Cardiac atrium fibroblast (primary cell): ENCODE data around the gene SVBP. TPM values are rescaled to one million over a fixed set of nuclear protein-coding genes. Genes with fewer than 3 reads are reported as not detected.

Experiments used
- total RNA-seq: library from RNA; depleted of rRNA; stranded (reverse); fragments of >200 nt; gene quantifications from 2 replicates; pipeline ENCODE4 v1.2.3, GENCODE V29; 2015

Gene SVBP
- total RNA-seq: 11.0 and 22.0 TPM in 2 replicates

GRCh38 chr1:42816585-42817439 is at the start of gene SVBP, which contains the start of gene ERMAP:
SVBP (minus strand) TSS chr1:42817397; CDS start chr1:42816544, 853 bp downstream.
ERMAP (plus strand) TSS chr1:42817122; CDS start chr1:42830449, 13,327 bp downstream.

GRCh38 chr1:42846257-42847110 is 29.3 kb upstream of the SVBP start, which contains the start of gene ZNF691:
ZNF691 (plus strand) TSS chr1:42846613; CDS start chr1:42849659, 3,046 bp downstream.

GRCh38 chr1:42784946-42785693 is 32.1 kb downstream of the SVBP start, which contains the start of gene TMEM269:
TMEM269 (plus strand) TSS chr1:42784991; CDS start chr1:42789894, 4,903 bp downstream.

GRCh38 chr1:42766741-42767509 is 50.3 kb downstream of the SVBP start, which contains the start of the genes C1orf50 and P3H1:
C1orf50 (plus strand) TSS chr1:42767249; CDS start chr1:42767312, 63 bp downstream.
P3H1 (minus strand) TSS chr1:42767028; CDS start chr1:42766971, 57 bp downstream.

Other genes with a start within 250 kb of the SVBP start
- gene PPIH, start 159.0 kb downstream of the SVBP start, total RNA-seq: 22.4 and 36.1 TPM in 2 replicates
- 650 and 667 TPM in 2 replicates for gene YBX1, start 135.0 kb downstream of the SVBP start, total RNA-seq
- gene CLDN19, start 77.2 kb downstream of the SVBP start, total RNA-seq: not detected in 2 replicates
- gene P3H1, start 50.4 kb downstream of the SVBP start, total RNA-seq: 196 and 209 TPM in 2 replicates
- 2.8 and 5.8 TPM in 2 replicates for gene C1orf50, start 50.1 kb downstream of the SVBP start, total RNA-seq
- gene TMEM269, start 32.4 kb downstream of the SVBP start, total RNA-seq: not detected in 2 replicates
- gene ERMAP, start 275 bp downstream of the SVBP start, total RNA-seq: 5.5 and 8.5 TPM in 2 replicates
- gene ZNF691, start 29.2 kb upstream of the SVBP start, total RNA-seq: 5.5 and 6.5 TPM in 2 replicates
- gene SLC2A1, start 141.5 kb upstream of the SVBP start, total RNA-seq: 244 and 270 TPM in 2 replicates